OCI-LY3 (cell line): ENCODE measurements around the gene GMEB2.

Source experiments
- H2AFZ ChIP-seq: fragments of 200-600, 300-600 bp; shearing (Covaris generic); 2 replicates; pipeline ENCODE4 v1.6.0; 2014; ENCODE audit warnings: antibody characterized with exemption, low read depth, low read length
- H3K27ac ChIP-seq: fragments of 200-600, 300-600 bp; sonication (generic); 2 replicates; pipeline ENCODE4 v1.5.1; 2014; ENCODE audit warnings: mild to moderate bottlenecking, low read length, moderate library complexity, mixed read lengths
- H3K27me3 ChIP-seq: fragments of 200-600, 300-600 bp; sonication (generic); 2 replicates; pipeline ENCODE4 v1.6.1; 2014; ENCODE audit warnings: low read depth, low read length, mixed read lengths
- H3K36me3 ChIP-seq: fragments of 200-600, 300-600 bp; sonication (generic); replicated peaks from 2 replicates; pipeline ENCODE3; 2014; ENCODE audit warnings: low read depth, low read length, mixed read lengths
- H3K4me1 ChIP-seq: fragments of 300-600, 200-600 bp; sonication (generic); 2 replicates; pipeline ENCODE4 v1.6.1; 2014; ENCODE audit warnings: low read length, mixed read lengths
- H3K4me2 ChIP-seq: fragments of 200-600, 300-600 bp; sonication (generic); 2 replicates; pipeline ENCODE4 v1.6.1; 2014; ENCODE audit warnings: low read length, mixed read lengths
- H3K4me3 ChIP-seq: fragments of 300-600, 200-600 bp; sonication (generic); 2 replicates; pipeline ENCODE4 v1.5.1; 2014; ENCODE audit warnings: antibody characterized with exemption, mild to moderate bottlenecking, low read length, moderate library complexity
- H3K79me2 ChIP-seq: fragments of 300-600, 200-600 bp; shearing (Covaris generic); 2 replicates; pipeline ENCODE4 v1.6.1; 2014; ENCODE audit warnings: mild to moderate bottlenecking, low read length, mixed read lengths
- H3K9ac ChIP-seq: fragments of 300-600, 200-600 bp; shearing (Covaris generic); 2 replicates; pipeline ENCODE4 v1.6.0; 2014; ENCODE audit warnings: mild to moderate bottlenecking, low read length, moderate library complexity
- H3K9me3 ChIP-seq: fragments of 200-600, 300-600 bp; shearing (Covaris generic); 2 replicates; pipeline ENCODE4 v1.6.1; 2014; ENCODE audit warnings: low read length, mixed read lengths; ENCODE audit not compliant: insufficient read depth
- H4K20me1 ChIP-seq: fragments of 200-600, 300-600 bp; sonication (generic); 2 replicates; pipeline ENCODE4 v1.6.1; 2016; ENCODE audit warnings: low read length, mixed read lengths; ENCODE audit not compliant: insufficient read depth
- EZH2phosphoT487 ChIP-seq: fragments of 200-600 bp; shearing (Covaris generic); IDR thresholded peaks from 2 replicates; pipeline ENCODE4 v1.6.1; 2018; ENCODE audit warnings: antibody characterized with exemption, mixed run types, low read depth
- TF ChIP-seq, protein P1 (sequence below): fragments of 200-600, 300-600 bp; sonication (generic); IDR thresholded peaks from 2 replicates; pipeline ENCODE4 v1.5.1; 2014; ENCODE audit warnings: antibody characterized with exemption, low read length, low read depth

The GMEB2 gene

DNA sequence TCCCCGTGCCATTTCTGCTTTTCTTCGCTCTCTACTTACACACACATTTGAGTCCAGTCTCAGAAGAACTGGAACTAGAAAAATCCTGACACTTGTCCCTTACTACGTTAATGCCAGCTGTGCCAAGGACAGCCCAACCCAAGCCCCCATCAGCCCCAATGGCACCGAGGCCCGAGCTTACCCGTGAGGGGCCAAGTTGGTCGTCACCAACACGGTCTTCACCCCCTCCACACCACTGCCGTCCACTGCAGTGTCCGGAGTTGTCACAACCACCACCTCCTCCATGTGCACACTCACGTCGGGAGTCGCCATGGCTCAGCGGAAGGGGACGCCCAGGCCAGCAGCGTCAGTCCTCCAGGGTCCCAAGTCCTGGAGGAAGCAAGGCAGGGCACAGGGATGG, 7.8 kb downstream of the GMEB2 start:
- Histone ChIP-seq H3K79me2 (peaks cover 41% of the 10 kb centered on the region), H2AFZ (no peak overlapping the region), H3K27me3 (no peaks in the 10 kb centered on the region), H3K4me2 (no peak overlapping the region), H4K20me1 (peaks cover 22% of the 10 kb centered on the region; the same call in 1 of the 2 replicates), H3K36me3 (peaks cover 20% of the 10 kb centered on the region), H3K4me1 (no peaks in the 10 kb centered on the region), H3K9ac (no peak overlapping the region), H3K4me3 (no peak overlapping the region), H3K9me3 (no peaks in the 10 kb centered on the region), H3K27ac (no peak overlapping the region)
- TF ChIP-seq EZH2phosphoT487, result no peak
- TF ChIP-seq, protein P1, sequence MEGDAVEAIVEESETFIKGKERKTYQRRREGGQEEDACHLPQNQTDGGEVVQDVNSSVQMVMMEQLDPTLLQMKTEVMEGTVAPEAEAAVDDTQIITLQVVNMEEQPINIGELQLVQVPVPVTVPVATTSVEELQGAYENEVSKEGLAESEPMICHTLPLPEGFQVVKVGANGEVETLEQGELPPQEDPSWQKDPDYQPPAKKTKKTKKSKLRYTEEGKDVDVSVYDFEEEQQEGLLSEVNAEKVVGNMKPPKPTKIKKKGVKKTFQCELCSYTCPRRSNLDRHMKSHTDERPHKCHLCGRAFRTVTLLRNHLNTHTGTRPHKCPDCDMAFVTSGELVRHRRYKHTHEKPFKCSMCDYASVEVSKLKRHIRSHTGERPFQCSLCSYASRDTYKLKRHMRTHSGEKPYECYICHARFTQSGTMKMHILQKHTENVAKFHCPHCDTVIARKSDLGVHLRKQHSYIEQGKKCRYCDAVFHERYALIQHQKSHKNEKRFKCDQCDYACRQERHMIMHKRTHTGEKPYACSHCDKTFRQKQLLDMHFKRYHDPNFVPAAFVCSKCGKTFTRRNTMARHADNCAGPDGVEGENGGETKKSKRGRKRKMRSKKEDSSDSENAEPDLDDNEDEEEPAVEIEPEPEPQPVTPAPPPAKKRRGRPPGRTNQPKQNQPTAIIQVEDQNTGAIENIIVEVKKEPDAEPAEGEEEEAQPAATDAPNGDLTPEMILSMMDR, result no peak

DNA sequence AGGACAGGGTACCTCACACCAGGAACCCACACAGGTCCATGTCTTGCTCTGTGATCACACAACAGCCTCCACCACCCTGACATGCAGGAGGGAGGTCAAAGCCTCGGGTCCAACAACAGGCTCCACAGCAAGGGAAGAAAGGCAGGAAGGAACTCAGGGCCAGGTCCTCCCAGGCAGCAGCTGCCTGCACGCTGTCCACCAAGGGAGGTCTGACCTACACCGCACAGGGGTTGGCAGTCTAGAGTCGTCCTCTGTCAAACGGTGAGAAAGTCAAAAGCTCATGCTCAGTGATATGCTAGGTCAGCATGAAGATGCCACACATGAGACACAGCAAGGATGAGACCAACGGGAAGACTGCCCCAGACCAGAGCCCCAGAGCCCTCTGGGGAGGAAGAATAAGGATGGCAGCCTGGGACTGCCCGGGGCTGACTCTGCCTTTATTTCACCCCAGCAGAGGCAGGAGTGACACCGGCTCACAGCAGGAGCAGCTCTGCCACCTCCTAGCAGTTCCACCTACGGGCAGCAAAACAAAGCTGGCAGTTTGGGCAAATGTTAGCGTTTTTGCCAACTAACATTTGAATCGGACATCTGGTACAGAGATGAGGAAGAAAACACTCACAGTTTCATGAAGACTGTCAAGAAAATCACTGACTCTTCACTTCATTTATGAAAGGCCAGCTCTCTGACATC, 8.5 kb downstream of the GMEB2 start:
- H3K9me3 ChIP-seq, result no peaks in the 10 kb centered on the region
- H3K27ac ChIP-seq, result no peak overlapping the region
- H2AFZ ChIP-seq, result no peak overlapping the region
- no peak overlapping the region for H3K4me3 ChIP-seq
- TF ChIP-seq EZH2phosphoT487, result no peak
- TF ChIP-seq, protein P1, result no peak
- H3K79me2 ChIP-seq, result peaks cover 37% of the 10 kb centered on the region
- no peaks in the 10 kb centered on the region for H3K27me3 ChIP-seq
- H3K4me1 ChIP-seq, result no peaks in the 10 kb centered on the region
- peaks cover 20% of the 10 kb centered on the region for H3K36me3 ChIP-seq
- peaks cover 22% of the 10 kb centered on the region; the same call in 1 of the 2 replicates for H4K20me1 ChIP-seq
- H3K9ac ChIP-seq, result no peak overlapping the region
- no peak overlapping the region for H3K4me2 ChIP-seq

DNA sequence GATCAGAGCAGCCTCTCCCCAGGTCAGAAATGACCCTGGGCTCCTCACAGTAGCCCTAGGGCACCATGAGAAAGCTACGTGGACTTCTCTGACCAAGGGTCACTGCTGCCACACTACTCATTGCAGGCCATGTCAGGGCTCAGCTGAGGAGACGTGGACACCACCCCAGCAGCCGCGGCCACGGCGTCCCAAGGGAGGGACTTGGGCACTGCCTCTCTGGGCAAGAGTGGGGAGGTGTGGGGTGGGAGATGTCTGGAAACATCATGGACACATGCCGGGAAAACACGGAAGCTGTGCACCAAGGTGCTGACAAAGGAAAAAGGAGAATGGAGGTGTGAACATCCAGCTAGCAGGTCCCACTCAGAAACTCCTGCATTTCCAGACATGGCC, 9.0 kb downstream of the GMEB2 start:
- no peaks in the 10 kb centered on the region for H3K4me1 ChIP-seq
- peaks cover 22% of the 10 kb centered on the region; the same call in 1 of the 2 replicates for H4K20me1 ChIP-seq
- H3K4me2 ChIP-seq, result no peak overlapping the region
- peaks cover 31% of the 10 kb centered on the region for H3K79me2 ChIP-seq
- no peak overlapping the region for H3K27ac ChIP-seq
- H3K9ac ChIP-seq, result no peak overlapping the region
- H3K9me3 ChIP-seq, result no peaks in the 10 kb centered on the region
- TF ChIP-seq EZH2phosphoT487, result no peak
- TF ChIP-seq, protein P1, result no peak
- no peaks in the 10 kb centered on the region for H3K27me3 ChIP-seq
- H2AFZ ChIP-seq, result no peak overlapping the region
- no peak overlapping the region for H3K4me3 ChIP-seq
- H3K36me3 ChIP-seq, result peaks cover 20% of the 10 kb centered on the region

DNA sequence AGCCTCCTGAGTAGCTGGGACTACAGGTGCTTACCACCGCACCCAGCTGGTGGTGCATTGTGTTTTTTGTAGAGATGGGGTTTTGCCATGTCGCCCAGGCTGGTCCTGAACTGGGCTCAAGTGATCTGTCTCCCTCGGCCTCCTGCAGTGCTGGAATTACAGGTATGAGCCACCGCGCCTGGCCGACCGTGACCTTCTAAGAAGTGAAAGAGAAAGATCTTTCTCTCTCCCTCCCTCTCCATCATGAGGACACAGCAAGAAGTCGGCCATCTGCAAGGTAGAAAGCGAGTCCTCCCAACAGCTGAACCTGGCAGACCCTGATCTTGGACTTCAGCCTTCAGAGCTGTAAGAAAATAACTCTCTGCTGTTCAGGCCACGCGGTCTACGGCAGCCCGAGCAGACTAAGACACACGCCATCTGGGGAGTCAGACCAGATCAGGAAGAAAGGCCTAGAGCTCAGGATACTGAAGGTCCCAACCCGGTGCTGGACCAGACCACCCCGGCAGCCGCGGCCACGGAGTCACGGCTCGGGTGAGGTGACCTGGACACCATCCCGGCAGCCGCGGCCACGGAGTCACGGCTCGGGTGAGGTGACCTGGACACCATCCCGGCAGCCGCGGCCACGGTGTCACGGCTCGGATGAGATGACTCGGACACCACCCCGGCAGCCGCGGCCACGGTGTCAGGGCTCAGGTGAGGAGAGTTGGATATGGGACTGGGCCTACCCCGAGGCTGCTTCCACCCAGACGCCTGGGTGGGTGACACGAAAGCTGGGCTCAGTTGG, 9.6 kb downstream of the GMEB2 start:
- no peaks in the 10 kb centered on the region for H3K27me3 ChIP-seq
- no peak overlapping the region for H2AFZ ChIP-seq
- no peaks in the 10 kb centered on the region for H3K9me3 ChIP-seq
- H3K79me2 ChIP-seq, result peaks cover 28% of the 10 kb centered on the region
- TF ChIP-seq, protein P1, result no peak
- no peak for TF ChIP-seq EZH2phosphoT487
- peaks cover 21% of the 10 kb centered on the region; the same call in 1 of the 2 replicates for H4K20me1 ChIP-seq
- H3K27ac ChIP-seq, result no peak overlapping the region
- peaks cover 20% of the 10 kb centered on the region for H3K36me3 ChIP-seq
- H3K4me1 ChIP-seq, result no peaks in the 10 kb centered on the region
- H3K4me3 ChIP-seq, result no peak overlapping the region
- H3K9ac ChIP-seq, result no peak overlapping the region
- no peak overlapping the region for H3K4me2 ChIP-seq
